Neural cell (in vitro differentiated cells): ENCODE results near the gene FOXP4. TPM values are rescaled to one million over a fixed set of nuclear protein-coding genes. Genes with fewer than 3 reads are reported as not detected.

Experiments used
- H2AFZ ChIP-seq: fragments of 200-600, 300-800 bp; sonication (generic), shearing (Covaris generic); 2 replicates; pipeline ENCODE4 v1.6.0; 2014; ENCODE audit warnings: low read depth, mild to moderate bottlenecking, antibody characterized with exemption, low read length, moderate library complexity
- H3F3A ChIP-seq: fragments of 200-600 bp; shearing (Covaris generic); 2 replicates; pipeline ENCODE4 v1.6.1; 2016; ENCODE audit warnings: mild to moderate bottlenecking, moderate library complexity, mixed read lengths, antibody characterized with exemption, low read length; ENCODE audit not compliant: insufficient read depth, poor library complexity, severe bottlenecking
- H3K27ac ChIP-seq: fragments of 200-600, 300-800 bp; sonication (generic), shearing (Covaris generic); 2 replicates; pipeline ENCODE4 v1.5.1; 2014; ENCODE audit warnings: mild to moderate bottlenecking, low read length, moderate library complexity
- H3K27me3 ChIP-seq: fragments of 300-800, 200-600 bp; sonication (generic), shearing (Covaris generic); 2 replicates; pipeline ENCODE4 v1.6.0; 2014; ENCODE audit warnings: mild to moderate bottlenecking, low read depth, low read length, moderate library complexity; ENCODE audit not compliant: insufficient read depth
- H3K36me3 ChIP-seq: fragments of 300-800, 200-600 bp; sonication (generic), shearing (Covaris generic); 2 replicates; pipeline ENCODE4 v1.5.1; 2014; ENCODE audit warnings: mild to moderate bottlenecking, antibody characterized with exemption, low read length, moderate library complexity; ENCODE audit not compliant: insufficient read depth
- H3K4me2 ChIP-seq: fragments of 300-800, 200-600 bp; sonication (generic), shearing (Covaris generic); 2 replicates; pipeline ENCODE4 v1.6.0; 2014; ENCODE audit warnings: mild to moderate bottlenecking, low read length
- H3K4me3 ChIP-seq: fragments of 300-800, 200-600 bp; sonication (generic), shearing (Covaris generic); 2 replicates; pipeline ENCODE4 v1.5.1; 2014; ENCODE audit warnings: mild to moderate bottlenecking, low read length, moderate library complexity
- H3K79me2 ChIP-seq: fragments of 200-600 bp; shearing (Covaris generic); replicated peaks from 2 replicates; pipeline ENCODE4 v1.6.0; 2014; ENCODE audit warnings: mild to moderate bottlenecking, low read length, moderate library complexity; ENCODE audit not compliant: insufficient read depth
- H3K9ac ChIP-seq: fragments of 300-800, 200-600 bp; sonication (generic), shearing (Covaris generic); 2 replicates; pipeline ENCODE4 v1.6.1; 2016; ENCODE audit warnings: mild to moderate bottlenecking, low read length, mixed read lengths
- H3K9me2 ChIP-seq: fragments of 200-600 bp; shearing (Covaris generic); 2 replicates; pipeline ENCODE4 v1.6.1; 2016; ENCODE audit warnings: mild to moderate bottlenecking, low read length, mixed read lengths; ENCODE audit not compliant: insufficient read depth
- H3K9me3 ChIP-seq: fragments of 200-600, 300-800 bp; sonication (generic), shearing (Covaris generic); 2 replicates; pipeline ENCODE4 v1.6.1; 2016; ENCODE audit warnings: mild to moderate bottlenecking, mixed run types, low read length, moderate library complexity, mixed read lengths
- H4K20me1 ChIP-seq: fragments of 200-600 bp; shearing (Covaris generic); 2 replicates; pipeline ENCODE4 v1.6.1; 2016; ENCODE audit warnings: mild to moderate bottlenecking, mixed run types; ENCODE audit not compliant: insufficient read depth
- CTCF ChIP-seq: fragments of 450-650 bp; IDR thresholded peaks from 2 replicates; pipeline ENCODE4 v1.5.1; 2014; ENCODE audit warnings: antibody characterized with exemption, mild to moderate bottlenecking, moderate library complexity; ENCODE audit not compliant: poor library complexity, severe bottlenecking
- EP300 ChIP-seq: fragments of 450-650 bp; conservative IDR thresholded peaks from 2 replicates; pipeline ENCODE4 v1.6.1; 2014; ENCODE audit warnings: antibody characterized with exemption, mild to moderate bottlenecking, moderate library complexity; ENCODE audit not compliant: poor library complexity, severe bottlenecking
- EZH2 ChIP-seq: fragments of 200-600, 300-800 bp; shearing (Covaris generic), sonication (generic); IDR thresholded peaks from 2 replicates; pipeline ENCODE4 v1.6.1; 2014; ENCODE audit warnings: antibody characterized with exemption, low read length, borderline replicate concordance, mild to moderate bottlenecking; ENCODE audit not compliant: insufficient read depth, poor library complexity, severe bottlenecking
- MXI1 ChIP-seq: fragments of 450-650 bp; conservative IDR thresholded peaks from 2 replicates; pipeline ENCODE4 v1.6.1; 2014; ENCODE audit warnings: antibody characterized with exemption, mild to moderate bottlenecking; ENCODE audit not compliant: poor library complexity, severe bottlenecking
- POLR2AphosphoS5 ChIP-seq: IDR thresholded peaks from 2 replicates; pipeline ENCODE4 v1.6.1; 2012
- RAD21 ChIP-seq: fragments of 450-650 bp; conservative IDR thresholded peaks from 2 replicates; pipeline ENCODE4 v1.6.1; 2014; ENCODE audit warnings: antibody characterized with exemption, mild to moderate bottlenecking, moderate library complexity
- REST ChIP-seq: IDR thresholded peaks from 2 replicates; pipeline ENCODE4 v1.6.1; 2012; ENCODE audit warnings: borderline replicate concordance
- SMC3 ChIP-seq: fragments of 450-650 bp; conservative IDR thresholded peaks from 2 replicates; pipeline ENCODE4 v1.6.1; 2014; ENCODE audit warnings: antibody characterized with exemption, mild to moderate bottlenecking, moderate library complexity; ENCODE audit not compliant: poor library complexity
- TAF1 ChIP-seq: IDR thresholded peaks from 2 replicates; pipeline ENCODE4 v1.6.1; 2012; ENCODE audit warnings: low read depth
- polyA plus RNA-seq: library from polyadenylated mRNA; depleted of rRNA; stranded (reverse); fragments of >200 nt; gene quantifications from 2 replicates; pipeline ENCODE4 v1.2.3, GENCODE V29; 2014

The FOXP4 gene
- polyA plus RNA-seq, 1 donor from 2014 or later, result 7.1 TPM

GRCh38 chr6:41596096-41596685, 50.0 kb downstream of the FOXP4 start:
- Histone ChIP-seq H4K20me1 (no peaks in the 10 kb centered on the region), H3K9me2 (no peaks in the 10 kb centered on the region), H3K27ac (no peak overlapping the region), H3K9ac (no peak overlapping the region), H3K9me3 (no peaks in the 10 kb centered on the region), H3K4me3 (no peak overlapping the region), H3K4me2 (no peak overlapping the region), H3F3A (no peaks in the 10 kb centered on the region), H3K27me3 (no peaks in the 10 kb centered on the region), H3K79me2 (no peaks in the 10 kb centered on the region), H3K36me3 (peaks cover 3% of the 10 kb centered on the region), H2AFZ (no peak overlapping the region)
- TF ChIP-seq CTCF (no peak), TAF1 (no peak), EP300 (no peak), RAD21 (no peak), MXI1 (no peak), SMC3 (no peak), POLR2AphosphoS5 (no peak), EZH2 (no peak), REST (no peak)

GRCh38 chr6:41596807-41597206, 50.6 kb downstream of the FOXP4 start:
- H3K9me2 ChIP-seq, result no peaks in the 10 kb centered on the region
- H3K27me3 ChIP-seq, result no peaks in the 10 kb centered on the region
- no peak overlapping the region for H3K4me2 ChIP-seq
- no peak overlapping the region for H3K9ac ChIP-seq
- H3K9me3 ChIP-seq, result no peaks in the 10 kb centered on the region
- H3K4me3 ChIP-seq, result no peak overlapping the region
- no peaks in the 10 kb centered on the region for H3K79me2 ChIP-seq
- H4K20me1 ChIP-seq, result no peaks in the 10 kb centered on the region
- H3K36me3 ChIP-seq, result no peaks in the 10 kb centered on the region
- no peak overlapping the region for H3K27ac ChIP-seq
- H3F3A ChIP-seq, result no peaks in the 10 kb centered on the region
- no peak overlapping the region for H2AFZ ChIP-seq
- TF ChIP-seq CTCF (no peak), SMC3 (no peak), TAF1 (no peak), RAD21 (no peak), POLR2AphosphoS5 (no peak), EZH2 (no peak), EP300 (no peak), REST (no peak), MXI1 (no peak)
